SK-N-SH (cell line): ENCODE data around the gene SP110. TPM values are rescaled to one million over a fixed set of nuclear protein-coding genes. Genes with fewer than 3 reads are reported as not detected.

ENCODE experiments used
- CTCF ChIA-PET: fragments of 300-600, 350-600 bp; formaldehyde crosslinking; extraction: SDS; loops from one replicate; lab custom pipeline; 2021; lab: Yijun Ruan, JAX
- POLR2A ChIA-PET: fragments of 350-600 bp; sonication (Branson Sonifier 250); formaldehyde crosslinking; extraction: SDS; loops from one replicate; lab custom pipeline; 2020; ENCODE audit warnings: antibody characterized with exemption, inconsistent platforms; lab: Yijun Ruan, JAX
- DNase-seq: peaks from one replicate; pipeline ENCODE4 v3.0.0; 2012
- H2AFZ ChIP-seq: fragments of 200-600 bp; sonication (generic); 2 replicates; pipeline ENCODE4 v1.8.1; 2016; ENCODE audit warnings: antibody characterized with exemption, mild to moderate bottlenecking, low read depth
- H3F3A ChIP-seq: fragments of 200-600 bp; sonication (generic); replicated peaks from 2 replicates; pipeline ENCODE3; 2016; ENCODE audit warnings: antibody characterized with exemption, mild to moderate bottlenecking; ENCODE audit not compliant: insufficient read depth
- H3K27ac ChIP-seq, 2 experiments: fragments of 200-500 bp in 1 of 2; fragments of 200-600 bp in 1 of 2; sonication (Bioruptor generic) in 1 of 2; sonication (generic), shearing (Covaris generic) in 1 of 2; 2 replicates each; pipeline versions ENCODE4 v1.5.1 to v1.6.1; 2014 to 2016; ENCODE audit warnings: low read depth in 2 of 2, inconsistent platforms in 1 of 2, low read length in 1 of 2, mild to moderate bottlenecking in 1 of 2, mixed read lengths in 1 of 2
- H3K27me3 ChIP-seq: fragments of 200-600 bp; sonication (generic), shearing (Covaris generic); 2 replicates; pipeline ENCODE4 v1.6.1; 2016; ENCODE audit warnings: mixed run types; ENCODE audit not compliant: insufficient read depth
- H3K36me3 ChIP-seq, 2 experiments: fragments of 200-500 bp in 1 of 2; fragments of 200-600 bp in 1 of 2; sonication (Bioruptor generic) in 1 of 2; sonication (generic) in 1 of 2; replicated peaks in 1 of 2; 2 replicates each; pipeline versions ENCODE3 to v1.5.1; 2014 to 2016; ENCODE audit warnings: low read length in 1 of 2, mild to moderate bottlenecking in 1 of 2; ENCODE audit not compliant: insufficient read depth in 2 of 2, control insufficient read depth in 1 of 2
- H3K4me1 ChIP-seq, 2 experiments: fragments of 200-500 bp in 1 of 2; fragments of 200-600 bp in 1 of 2; sonication (Bioruptor generic) in 1 of 2; sonication (generic), shearing (Covaris generic) in 1 of 2; 2 replicates each; pipeline versions ENCODE4 v1.5.1 to v1.6.1; 2014 to 2016; ENCODE audit warnings: low read depth in 1 of 2, low read length in 1 of 2, mixed run types in 1 of 2; ENCODE audit not compliant: insufficient read depth in 2 of 2, control insufficient read depth in 1 of 2
- H3K4me2 ChIP-seq: fragments of 200-600 bp; sonication (generic), shearing (Covaris generic); 2 replicates; pipeline ENCODE4 v1.6.1; 2017; ENCODE audit warnings: mixed run types
- H3K4me3 ChIP-seq, 2 experiments: fragments of 200-500 bp in 1 of 2; fragments of 200-600 bp in 1 of 2; sonication (Bioruptor generic) in 1 of 2; sonication (generic), shearing (Covaris generic) in 1 of 2; 2 replicates each; pipeline versions ENCODE4 v1.5.1 to v1.8.1; 2014 to 2016; ENCODE audit warnings: low read depth in 2 of 2, inconsistent platforms in 1 of 2, low read length in 1 of 2, mild to moderate bottlenecking in 1 of 2, mixed read lengths in 1 of 2, moderate library complexity in 1 of 2
- H3K79me2 ChIP-seq: fragments of 200-600 bp; sonication (generic); 2 replicates; pipeline ENCODE4 v1.8.1; 2017; ENCODE audit warnings: mild to moderate bottlenecking; ENCODE audit not compliant: insufficient read depth
- H3K9ac ChIP-seq: fragments of 200-600 bp; sonication (generic); 2 replicates; pipeline ENCODE4 v1.6.1; 2017; ENCODE audit warnings: mixed run types
- H3K9me2 ChIP-seq: fragments of 200-600 bp; sonication (generic); 2 replicates; pipeline ENCODE4 v1.6.1; 2017; ENCODE audit warnings: mixed run types
- H3K9me3 ChIP-seq: fragments of 200-600 bp; sonication (generic); 2 replicates; pipeline ENCODE4 v1.6.1; 2017; ENCODE audit warnings: mixed run types, mild to moderate bottlenecking, moderate library complexity
- H4K20me1 ChIP-seq: fragments of 200-600 bp; sonication (generic); 2 replicates; pipeline ENCODE4 v1.6.1; 2017; ENCODE audit warnings: mild to moderate bottlenecking, mixed run types; ENCODE audit not compliant: insufficient read depth
- CTCF ChIP-seq: fragments of 200-600 bp; sonication (generic); IDR thresholded peaks from 2 replicates; pipeline ENCODE4 v1.6.1; 2017; ENCODE audit warnings: antibody characterized with exemption, mild to moderate bottlenecking, moderate library complexity
- FOSL2 ChIP-seq: IDR thresholded peaks from 2 replicates; pipeline ENCODE4 v1.4.0; 2012; ENCODE audit warnings: low read depth, mild to moderate bottlenecking, moderate library complexity, borderline replicate concordance
- MXI1 ChIP-seq: IDR thresholded peaks from 2 replicates; pipeline ENCODE4 v1.6.1; 2012; ENCODE audit warnings: mild to moderate bottlenecking, low read depth, low read length, improper control_type of control experiment
- REST ChIP-seq: IDR thresholded peaks from 2 replicates; pipeline ENCODE4 v1.6.1; 2012; ENCODE audit warnings: mild to moderate bottlenecking, low read depth, low read length, moderate library complexity
- RXRA ChIP-seq: IDR thresholded peaks from 2 replicates; pipeline ENCODE4 v1.4.0; 2012; ENCODE audit warnings: low read depth, mild to moderate bottlenecking, borderline replicate concordance
- SMC3 ChIP-seq: IDR thresholded peaks from 2 replicates; pipeline ENCODE4 v1.6.1; 2012; ENCODE audit warnings: low read depth, low read length, improper control_type of control experiment
- TAF1 ChIP-seq: IDR thresholded peaks from 2 replicates; pipeline ENCODE4 v1.6.1; 2012; ENCODE audit warnings: low read depth, mild to moderate bottlenecking, low read length, moderate library complexity, borderline replicate concordance
- YY1 ChIP-seq: IDR thresholded peaks from 2 replicates; pipeline ENCODE4 v1.4.0; 2012; ENCODE audit warnings: low read depth, mild to moderate bottlenecking
- WGBS: methylation state at CpG from one replicate; pipeline ENCODE4 v1.1.6; 2017; ENCODE audit warnings: low lambda C conversion rate; 5-methylcytosine and 5-hydroxymethylcytosine counted together
- polyA plus RNA-seq, 3 experiments: library from polyadenylated mRNA; depleted of rRNA; stranded (reverse); fragments of >200 nt; gene quantifications; 2 replicates each; pipeline ENCODE4 v1.2.3, GENCODE V29; 2012
- TF ChIP-seq, protein P1 (sequence below): IDR thresholded peaks from 2 replicates; pipeline ENCODE4 v1.4.0; 2012; ENCODE audit warnings: low read depth
- TF ChIP-seq, protein P2 (sequence below): IDR thresholded peaks from 2 replicates; pipeline ENCODE4 v1.4.0; 2012; ENCODE audit warnings: low read depth, borderline replicate concordance

The SP110 gene
- polyA plus RNA-seq, 1 of the 3 experiments (the other 2 are of a cell fraction): 10.4 TPM

DNA sequence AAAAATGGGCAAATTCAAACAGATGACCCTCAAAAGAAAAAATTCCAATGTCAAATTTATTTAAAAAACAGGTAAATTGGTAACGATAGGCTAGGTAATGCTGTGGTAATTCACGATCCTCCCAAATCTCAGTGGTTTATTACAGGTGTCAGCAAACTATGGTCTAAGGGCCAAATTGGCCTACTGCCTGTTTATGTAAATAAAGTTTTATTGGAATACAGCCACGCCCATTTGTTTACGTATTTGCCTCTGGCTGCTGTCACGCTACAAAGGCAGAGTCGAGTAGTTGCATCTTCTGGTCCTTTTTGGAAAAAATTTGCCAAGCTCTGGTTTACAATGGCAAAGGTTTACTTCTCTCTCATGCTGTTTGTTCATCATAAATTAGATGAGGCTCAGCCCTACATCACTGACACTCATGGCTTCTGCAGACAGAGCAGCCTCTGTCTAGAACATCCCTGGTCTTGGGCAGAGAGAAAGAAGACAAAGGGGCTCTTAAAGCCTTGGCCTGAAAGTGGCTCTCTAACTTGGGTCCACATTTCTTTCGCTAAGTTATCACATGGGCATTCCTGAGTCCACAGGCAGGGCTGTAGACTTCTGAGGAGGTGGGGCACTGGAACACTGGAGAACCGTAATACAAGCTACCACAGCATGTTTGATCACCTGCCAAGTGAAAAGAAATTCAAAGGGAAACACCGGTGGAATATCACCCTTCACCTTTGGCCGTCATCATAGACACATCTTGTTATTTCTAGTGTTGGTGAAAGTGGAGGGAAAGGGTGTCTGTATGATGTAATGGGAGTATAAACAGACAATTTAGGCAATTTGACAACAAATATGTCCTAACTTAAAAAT is 34.8 kb downstream of the SP110 start:
- 59% methylated on average over 10 of the region's 10 CpGs for WGBS
- Histone ChIP-seq H3K4me3 (no peak overlapping the region), H3K27ac (no peak overlapping the region), H3K4me2 (no peak overlapping the region), H4K20me1 (no peaks in the 10 kb centered on the region), H3K79me2 (no peaks in the 10 kb centered on the region), H3K4me1 (no peaks in the 10 kb centered on the region), H3K36me3 (peaks cover 2 to 10% of the 10 kb centered on the region in 2 experiments), H3F3A (no peaks in the 10 kb centered on the region), H3K9me3 (no peaks in the 10 kb centered on the region), H3K27me3 (no peaks in the 10 kb centered on the region), H3K9me2 (no peaks in the 10 kb centered on the region), H3K9ac (no peak overlapping the region), H2AFZ (no peak overlapping the region)
- no peak for DNase-seq
- POLR2A ChIA-PET: no interaction called here
- CTCF ChIA-PET: no interaction called here
- TF ChIP-seq REST (no peak), YY1 (no peak), RXRA (no peak), SMC3 (no peak), MXI1 (no peak)
- TF ChIP-seq, protein P1, sequence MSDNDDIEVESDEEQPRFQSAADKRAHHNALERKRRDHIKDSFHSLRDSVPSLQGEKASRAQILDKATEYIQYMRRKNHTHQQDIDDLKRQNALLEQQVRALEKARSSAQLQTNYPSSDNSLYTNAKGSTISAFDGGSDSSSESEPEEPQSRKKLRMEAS: no peak
- TF ChIP-seq, protein P2, sequence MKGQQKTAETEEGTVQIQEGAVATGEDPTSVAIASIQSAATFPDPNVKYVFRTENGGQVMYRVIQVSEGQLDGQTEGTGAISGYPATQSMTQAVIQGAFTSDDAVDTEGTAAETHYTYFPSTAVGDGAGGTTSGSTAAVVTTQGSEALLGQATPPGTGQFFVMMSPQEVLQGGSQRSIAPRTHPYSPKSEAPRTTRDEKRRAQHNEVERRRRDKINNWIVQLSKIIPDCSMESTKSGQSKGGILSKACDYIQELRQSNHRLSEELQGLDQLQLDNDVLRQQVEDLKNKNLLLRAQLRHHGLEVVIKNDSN: no peak

DNA sequence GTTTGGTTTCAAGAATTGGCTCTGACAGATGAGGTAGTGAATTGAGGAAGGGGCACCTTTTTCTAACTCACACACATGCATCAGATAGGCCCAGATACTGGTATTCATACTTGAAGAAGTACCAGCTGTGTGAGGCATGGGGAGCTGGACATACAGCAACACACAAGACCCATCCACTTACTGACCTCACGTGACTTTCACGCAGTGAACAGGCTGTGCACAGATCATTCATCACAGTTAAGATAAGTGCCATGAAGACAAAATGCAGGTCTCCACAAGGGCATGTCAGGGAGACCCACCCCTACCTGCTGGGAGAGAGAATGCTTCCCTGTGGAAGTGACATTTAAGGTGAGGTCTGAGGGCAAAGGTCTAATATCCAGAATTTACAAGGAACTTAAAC is 38.6 kb downstream of the SP110 start:
- Histone ChIP-seq H4K20me1 (no peaks in the 10 kb centered on the region), H3K4me3 (no peak overlapping the region), H3K9me3 (no peaks in the 10 kb centered on the region), H3K27me3 (no peaks in the 10 kb centered on the region), H2AFZ (no peak overlapping the region), H3K4me1 (no peaks in the 10 kb centered on the region), H3K79me2 (no peaks in the 10 kb centered on the region), H3K9me2 (no peaks in the 10 kb centered on the region), H3K36me3 (peaks cover 8 to 10% of the 10 kb centered on the region in 2 experiments), H3F3A (no peaks in the 10 kb centered on the region), H3K4me2 (no peak overlapping the region), H3K27ac (no peak overlapping the region), H3K9ac (no peak overlapping the region)
- no peak for DNase-seq
- ChIA-PET POLR2A (no interaction called here), CTCF (interaction anchor here (1.1 kb wide), 1 partner anchor 21 kb away, joined by 3 read pairs; no protein-coding TSS in a partner anchor)
- 74% methylated on average over 2 of the region's 2 CpGs for WGBS
- TF ChIP-seq FOSL2 (no peak), CTCF (no peak), TAF1 (no peak)
